ENCODE measurements around the gene PLEKHM3.

Gene PLEKHM3

GRCh38 chr2:207938886-207939285 lies 86.4 kb downstream of the PLEKHM3 start:
- TF ChIP-seq EZH2phosphoT487 (conservative IDR thresholded peaks at IDR 0.05; ENCODE audit: low read length) = no peak
- TF ChIP-seq, protein P1, sequence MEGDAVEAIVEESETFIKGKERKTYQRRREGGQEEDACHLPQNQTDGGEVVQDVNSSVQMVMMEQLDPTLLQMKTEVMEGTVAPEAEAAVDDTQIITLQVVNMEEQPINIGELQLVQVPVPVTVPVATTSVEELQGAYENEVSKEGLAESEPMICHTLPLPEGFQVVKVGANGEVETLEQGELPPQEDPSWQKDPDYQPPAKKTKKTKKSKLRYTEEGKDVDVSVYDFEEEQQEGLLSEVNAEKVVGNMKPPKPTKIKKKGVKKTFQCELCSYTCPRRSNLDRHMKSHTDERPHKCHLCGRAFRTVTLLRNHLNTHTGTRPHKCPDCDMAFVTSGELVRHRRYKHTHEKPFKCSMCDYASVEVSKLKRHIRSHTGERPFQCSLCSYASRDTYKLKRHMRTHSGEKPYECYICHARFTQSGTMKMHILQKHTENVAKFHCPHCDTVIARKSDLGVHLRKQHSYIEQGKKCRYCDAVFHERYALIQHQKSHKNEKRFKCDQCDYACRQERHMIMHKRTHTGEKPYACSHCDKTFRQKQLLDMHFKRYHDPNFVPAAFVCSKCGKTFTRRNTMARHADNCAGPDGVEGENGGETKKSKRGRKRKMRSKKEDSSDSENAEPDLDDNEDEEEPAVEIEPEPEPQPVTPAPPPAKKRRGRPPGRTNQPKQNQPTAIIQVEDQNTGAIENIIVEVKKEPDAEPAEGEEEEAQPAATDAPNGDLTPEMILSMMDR (IDR thresholded peaks at IDR 0.05; ENCODE audit: insufficient read depth, low read length, poor library complexity, severe bottlenecking) = no peak
- no peak overlapping the region for H3K4me2 ChIP-seq (ENCODE audit: low read depth, low read length, poor library complexity, severe bottlenecking)
- no peaks in the 10 kb centered on the region for H3K9me3 ChIP-seq (ENCODE audit: insufficient read depth, low read length)

GRCh38 chr2:207938415-207938814 lies 86.9 kb downstream of the PLEKHM3 start:
- Histone ChIP-seq H3K4me2 (ENCODE audit: low read depth, low read length, poor library complexity, severe bottlenecking) (no peak overlapping the region), H3K4me3 (ENCODE audit: insufficient read depth, low read length, poor library complexity, severe bottlenecking) (no peak overlapping the region), H3K9me2 (replicated peaks; ENCODE audit: insufficient read depth, low read length) (no peaks in the 10 kb centered on the region), H3K27ac (ENCODE audit: low read depth, low read length) (no peak overlapping the region), H3K79me2 (ENCODE audit: insufficient read depth, low read length) (no peaks in the 10 kb centered on the region), H3K9me3 (ENCODE audit: insufficient read depth, low read length) (no peaks in the 10 kb centered on the region), H3K27me3 (ENCODE audit: low read length) (no peaks in the 10 kb centered on the region), H3K36me3 (ENCODE audit: low read length) (no peaks in the 10 kb centered on the region), H3K9ac (ENCODE audit: low read length) (no peak overlapping the region), H3F3A (ENCODE audit: insufficient read depth) (no peaks in the 10 kb centered on the region), H4K20me1 (ENCODE audit: low read depth, low read length) (no peaks in the 10 kb centered on the region), H2AFZ (ENCODE audit: low read depth, low read length, severe bottlenecking) (no peak overlapping the region)
- TF ChIP-seq EZH2phosphoT487 (conservative IDR thresholded peaks at IDR 0.05; ENCODE audit: low read length) = no peak

More at GRCh38 chr2:207938886-207939285, 86.4 kb downstream of the PLEKHM3 start:
- H3F3A ChIP-seq (ENCODE audit: insufficient read depth) = no peaks in the 10 kb centered on the region
- H3K79me2 ChIP-seq (ENCODE audit: insufficient read depth, low read length) = no peaks in the 10 kb centered on the region
- no peak overlapping the region for H3K27ac ChIP-seq (ENCODE audit: low read depth, low read length)
- no peaks in the 10 kb centered on the region for H3K9me2 ChIP-seq (replicated peaks; ENCODE audit: insufficient read depth, low read length)
- no peak overlapping the region for H2AFZ ChIP-seq (ENCODE audit: low read depth, low read length, severe bottlenecking)
- H4K20me1 ChIP-seq (ENCODE audit: low read depth, low read length) = no peaks in the 10 kb centered on the region
- no peaks in the 10 kb centered on the region for H3K36me3 ChIP-seq (ENCODE audit: low read length)
- H3K9ac ChIP-seq (ENCODE audit: low read length) = no peak overlapping the region
- no peak overlapping the region for H3K4me3 ChIP-seq (ENCODE audit: insufficient read depth, low read length, poor library complexity, severe bottlenecking)
- H3K27me3 ChIP-seq (ENCODE audit: low read length) = no peaks in the 10 kb centered on the region

DNA sequence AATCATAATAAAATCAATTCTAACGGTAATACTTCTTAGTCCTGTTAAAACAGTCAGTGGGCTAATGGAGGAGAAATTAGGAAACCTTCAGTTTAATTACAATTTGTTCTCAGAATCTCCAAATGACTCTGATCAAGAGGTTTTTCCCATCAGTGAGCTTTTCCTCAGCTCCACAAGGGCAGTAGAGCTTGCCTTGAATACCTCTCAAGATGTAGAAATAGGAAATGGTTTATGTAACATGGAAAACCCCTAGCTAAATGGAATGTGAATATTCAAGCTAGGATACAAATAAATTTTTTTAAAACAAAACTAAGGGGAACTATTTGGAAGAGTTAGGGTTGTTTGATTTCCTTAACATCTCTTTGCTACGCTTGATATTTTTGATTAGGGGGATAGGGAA lies 87.5 kb downstream of the PLEKHM3 start:
- no peaks in the 10 kb centered on the region for H3K36me3 ChIP-seq (ENCODE audit: low read length)
- no peak overlapping the region for H3K4me3 ChIP-seq (ENCODE audit: insufficient read depth, low read length, poor library complexity, severe bottlenecking)
- H4K20me1 ChIP-seq (ENCODE audit: low read depth, low read length) = no peaks in the 10 kb centered on the region
- no peak overlapping the region for H2AFZ ChIP-seq (ENCODE audit: low read depth, low read length, severe bottlenecking)
- TF ChIP-seq EZH2phosphoT487 (conservative IDR thresholded peaks at IDR 0.05; ENCODE audit: low read length) = no peak
- TF ChIP-seq, protein P1 (IDR thresholded peaks at IDR 0.05; ENCODE audit: insufficient read depth, low read length, poor library complexity, severe bottlenecking) = no peak
- H3K27me3 ChIP-seq (ENCODE audit: low read length) = no peaks in the 10 kb centered on the region
- no peaks in the 10 kb centered on the region for H3K9me3 ChIP-seq (ENCODE audit: insufficient read depth, low read length)
- H3K27ac ChIP-seq (ENCODE audit: low read depth, low read length) = no peak overlapping the region
- no peaks in the 10 kb centered on the region for H3F3A ChIP-seq (ENCODE audit: insufficient read depth)
- no peaks in the 10 kb centered on the region for H3K79me2 ChIP-seq (ENCODE audit: insufficient read depth, low read length)
- H3K9me2 ChIP-seq (replicated peaks; ENCODE audit: insufficient read depth, low read length) = no peaks in the 10 kb centered on the region
- H3K4me2 ChIP-seq (ENCODE audit: low read depth, low read length, poor library complexity, severe bottlenecking) = no peak overlapping the region
- H3K9ac ChIP-seq (ENCODE audit: low read length) = no peak overlapping the region

GRCh38 chr2:207937253-207937652 lies 88.1 kb downstream of the PLEKHM3 start:
- Histone ChIP-seq H4K20me1 (ENCODE audit: low read depth, low read length) (no peaks in the 10 kb centered on the region), H3K27me3 (ENCODE audit: low read length) (no peaks in the 10 kb centered on the region), H3K27ac (ENCODE audit: low read depth, low read length) (no peak overlapping the region), H3K9me3 (ENCODE audit: insufficient read depth, low read length) (no peaks in the 10 kb centered on the region), H3K79me2 (ENCODE audit: insufficient read depth, low read length) (no peaks in the 10 kb centered on the region), H3K4me2 (ENCODE audit: low read depth, low read length, poor library complexity, severe bottlenecking) (no peak overlapping the region), H3K9me2 (replicated peaks; ENCODE audit: insufficient read depth, low read length) (no peaks in the 10 kb centered on the region), H3F3A (ENCODE audit: insufficient read depth) (no peaks in the 10 kb centered on the region), H2AFZ (ENCODE audit: low read depth, low read length, severe bottlenecking) (no peak overlapping the region), H3K4me3 (ENCODE audit: insufficient read depth, low read length, poor library complexity, severe bottlenecking) (no peak overlapping the region), H3K9ac (ENCODE audit: low read length) (no peak overlapping the region), H3K36me3 (ENCODE audit: low read length) (no peaks in the 10 kb centered on the region)
- no peak for TF ChIP-seq EZH2phosphoT487 (conservative IDR thresholded peaks at IDR 0.05; ENCODE audit: low read length)
- TF ChIP-seq, protein P1 (IDR thresholded peaks at IDR 0.05; ENCODE audit: insufficient read depth, low read length, poor library complexity, severe bottlenecking) = no peak
